GM23248 (cell line): Measurements from ENCODE around the gene HOMER1.

Experiments
- EZH2 ChIP-seq: fragments of 200-600 bp; sonication (generic); IDR thresholded peaks from 2 replicates; pipeline ENCODE4 v1.6.1; 2018; ENCODE audit warnings: antibody characterized with exemption, mild to moderate bottlenecking; ENCODE audit not compliant: insufficient read depth, poor library complexity, severe bottlenecking
- EZH2phosphoT487 ChIP-seq: fragments of 200-600 bp; sonication (generic); IDR thresholded peaks from 2 replicates; pipeline ENCODE4 v1.6.1; 2018; ENCODE audit warnings: antibody characterized with exemption, moderate library complexity, mild to moderate bottlenecking, low read depth; ENCODE audit not compliant: insufficient read depth

GRCh38 chr5:79357398-79357797 is 156.5 kb downstream of the HOMER1 start:
- TF ChIP-seq EZH2 (no peak), EZH2phosphoT487 (no peak)
